NB4 (cell line): Measurements from ENCODE around the gene OCSTAMP.

Source experiments
- DNase-seq: peaks from one replicate; pipeline ENCODE4 v3.0.0; 2010; ENCODE audit warnings: low read depth
- H3K4me3 ChIP-seq: one replicate; pipeline ENCODE4 v1.5.1; 2011; ENCODE audit warnings: mild to moderate bottlenecking, low read depth, low read length, moderate library complexity
- CTCF ChIP-seq: IDR thresholded peaks from one replicate; pipeline ENCODE4 v1.5.1; 2012; ENCODE audit warnings: low read depth, low read length
- MAX ChIP-seq: IDR thresholded peaks from 2 replicates; pipeline ENCODE4 v1.6.1; 2011; ENCODE audit warnings: low read depth, low read length
- MYC ChIP-seq: IDR thresholded peaks from 2 replicates; pipeline ENCODE4 v1.6.1; 2011; ENCODE audit warnings: low read depth, low read length
- POLR2A ChIP-seq: IDR thresholded peaks from 2 replicates; pipeline ENCODE4 v1.6.1; 2011; ENCODE audit warnings: mild to moderate bottlenecking; ENCODE audit not compliant: insufficient read length; ENCODE audit errors: extremely low read depth

The OCSTAMP gene

GRCh38 chr20:46523108-46523507 lies 27.3 kb downstream of the OCSTAMP start:
- no peak for TF ChIP-seq POLR2A
- no peak for DNase-seq
- H3K4me3 ChIP-seq = no peak overlapping the region

- TF ChIP-seq POLR2A = no peak
- TF ChIP-seq CTCF = peak; percentile 78
- no peak overlapping the region for H3K4me3 ChIP-seq
- peak; percentile 80 for DNase-seq
Observed at GRCh38 chr20:46520976-46521579, 29.4 kb downstream of the OCSTAMP start.

- DNase-seq = no peak
- TF ChIP-seq MYC = no peak
- no peak for TF ChIP-seq POLR2A
- TF ChIP-seq CTCF = no peak
- TF ChIP-seq MAX = no peak
- no peak overlapping the region for H3K4me3 ChIP-seq
Observed at GRCh38 chr20:46520540-46520939, 29.9 kb downstream of the OCSTAMP start.

GRCh38 chr20:46519471-46520068 lies 30.9 kb downstream of the OCSTAMP start:
- no peak for DNase-seq
- no peak for TF ChIP-seq POLR2A
- TF ChIP-seq MAX = no peak
- no peak for TF ChIP-seq CTCF
- TF ChIP-seq MYC = no peak
- no peak overlapping the region for H3K4me3 ChIP-seq

GRCh38 chr20:46512943-46513844 lies 37.3 kb downstream of the OCSTAMP start, which contains the start of gene ZNF334:
ZNF334 (minus strand) TSS chr20:46513559; CDS start chr20:46512102, 1,457 bp downstream.
- peak; percentile 81 for DNase-seq
- TF ChIP-seq POLR2A (no peak), MYC (no peak), CTCF (no peak), MAX (no peak)
- H3K4me3 ChIP-seq = peak within 1 kb of the TSS; percentile 63

- TF ChIP-seq CTCF (no peak), POLR2A (no peak)
- DNase-seq = peak; percentile 46
- no peak overlapping the region for H3K4me3 ChIP-seq
Observed at GRCh38 chr20:46509523-46509922, 40.9 kb downstream of the OCSTAMP start.
